ENCODE data around the gene ERO1B.

The ERO1B gene

GRCh38 chr1:236287757-236288619 is 6.2 kb upstream of the ERO1B start:
- CTCF ChIA-PET: interaction anchor here (2.0 kb wide), 1 partner anchor 163 kb away, joined by 5 read pairs; no protein-coding TSS in a partner anchor
- Histone ChIP-seq H3K27ac (ENCODE audit: insufficient read depth in 1 of 2, low read depth in 1 of 2, low read length in 2 of 2, poor library complexity in 1 of 2, severe bottlenecking in 2 of 2) (no peak overlapping the region), H3K36me3 (ENCODE audit: control insufficient read depth in 4 of 4, insufficient read depth in 4 of 4, low read length in 3 of 4) (no peaks in the 10 kb centered on the region), H3K4me1 (ENCODE audit: control extremely low read depth in 1 of 4, control insufficient read depth in 4 of 4, insufficient read depth in 4 of 4, low read length in 3 of 4) (peaks cover 11 to 27% (median 17%) of the 10 kb centered on the region in 4 experiments), H3K9me3 (ENCODE audit: control extremely low read depth in 1 of 5, control insufficient read depth in 4 of 5, insufficient read depth in 2 of 5, low read depth in 1 of 5, low read length in 4 of 5) (no peaks in the 10 kb centered on the region), H3K4me3 (ENCODE audit: control insufficient read depth in 1 of 7, extremely low read depth in 1 of 7, insufficient read depth in 4 of 7, low read depth in 2 of 7, low read length in 6 of 7) (no peak overlapping the region), H3K27me3 (replicated peaks in 2 of 5; ENCODE audit: control insufficient read depth in 4 of 5, insufficient read depth in 5 of 5, low read length in 4 of 5) (no peaks in the 10 kb centered on the region)
- 93% methylated on average over 21 of the region's 22 CpGs for WGBS (ENCODE audit: insufficient coverage)
- peak; percentile 6 to 23 (median 15) for DNase-seq
- POLR2A ChIA-PET: no interaction called here

- POLR2A ChIA-PET: no interaction called here
- Histone ChIP-seq H3K27me3 (replicated peaks in 2 of 5; ENCODE audit: control insufficient read depth in 4 of 5, insufficient read depth in 5 of 5, low read length in 4 of 5) (no peaks in the 10 kb centered on the region), H3K9me3 (ENCODE audit: control extremely low read depth in 1 of 5, control insufficient read depth in 4 of 5, insufficient read depth in 2 of 5, low read depth in 1 of 5, low read length in 4 of 5) (no peaks in the 10 kb centered on the region), H3K4me1 (ENCODE audit: control extremely low read depth in 1 of 4, control insufficient read depth in 4 of 4, insufficient read depth in 4 of 4, low read length in 3 of 4) (peaks cover 11 to 32% (median 21%) of the 10 kb centered on the region in 4 experiments), H3K27ac (ENCODE audit: insufficient read depth in 1 of 2, low read depth in 1 of 2, low read length in 2 of 2, poor library complexity in 1 of 2, severe bottlenecking in 2 of 2) (no peak overlapping the region), H3K4me3 (ENCODE audit: control insufficient read depth in 1 of 7, extremely low read depth in 1 of 7, insufficient read depth in 4 of 7, low read depth in 2 of 7, low read length in 6 of 7) (no peak overlapping the region), H3K36me3 (ENCODE audit: control insufficient read depth in 4 of 4, insufficient read depth in 4 of 4, low read length in 3 of 4) (no peaks in the 10 kb centered on the region)
- DNase-seq: no peak
- WGBS (ENCODE audit: insufficient coverage): 98% methylated on average over 12 of the region's 12 CpGs
- CTCF ChIA-PET: no interaction called here
Observed at GRCh38 chr1:236287356-236287755, 5.6 kb upstream of the ERO1B start.

- Histone ChIP-seq H3K27me3 (replicated peaks in 2 of 5; ENCODE audit: control insufficient read depth in 4 of 5, insufficient read depth in 5 of 5, low read length in 4 of 5) (no peaks in the 10 kb centered on the region), H3K27ac (ENCODE audit: insufficient read depth in 1 of 2, low read depth in 1 of 2, low read length in 2 of 2, poor library complexity in 1 of 2, severe bottlenecking in 2 of 2) (peak overlapping the region in 1 of 2 experiments; percentile 65), H3K36me3 (ENCODE audit: control insufficient read depth in 4 of 4, insufficient read depth in 4 of 4, low read length in 3 of 4) (no peaks in the 10 kb centered on the region), H3K4me3 (ENCODE audit: control insufficient read depth in 1 of 7, extremely low read depth in 1 of 7, insufficient read depth in 4 of 7, low read depth in 2 of 7, low read length in 6 of 7) (peak overlapping the region in 5 of 7 experiments; percentile 12 to 48 (median 13)), H3K4me1 (ENCODE audit: control extremely low read depth in 1 of 4, control insufficient read depth in 4 of 4, insufficient read depth in 4 of 4, low read length in 3 of 4) (peaks cover 11 to 46% (median 32%) of the 10 kb centered on the region in 4 experiments), H3K9me3 (ENCODE audit: control extremely low read depth in 1 of 5, control insufficient read depth in 4 of 5, insufficient read depth in 2 of 5, low read depth in 1 of 5, low read length in 4 of 5) (no peaks in the 10 kb centered on the region)
- DNase-seq: peak; percentile 44 to 87 (median 81)
- WGBS (ENCODE audit: insufficient coverage): no CpG with 5 or more reads among the region's 2 CpGs
- CTCF ChIA-PET: interaction anchor here (1.2 kb wide), 1 partner anchor 110 kb away, joined by 4 read pairs; no protein-coding TSS in a partner anchor
- POLR2A ChIA-PET: interaction anchor here (0.6 to 1.1 kb wide), 2 partner anchors 19 to 132 kb away, joined by 4 to 6 read pairs; no protein-coding TSS in a partner anchor
Observed at GRCh38 chr1:236284291-236284721, 2.5 kb upstream of the ERO1B start.

GRCh38 chr1:236282719-236283118 is 961 bp upstream of the ERO1B start:
- DNase-seq: no peak
- CTCF ChIA-PET: interaction anchor here (1.1 to 1.2 kb wide), 2 partner anchors 13 to 203 kb away, joined by 3 read pairs; no protein-coding TSS in a partner anchor
- Histone ChIP-seq H3K36me3 (ENCODE audit: control insufficient read depth in 4 of 4, insufficient read depth in 4 of 4, low read length in 3 of 4) (no peaks in the 10 kb centered on the region), H3K4me1 (ENCODE audit: control extremely low read depth in 1 of 4, control insufficient read depth in 4 of 4, insufficient read depth in 4 of 4, low read length in 3 of 4) (peaks cover 11 to 46% (median 32%) of the 10 kb centered on the region in 4 experiments), H3K4me3 (ENCODE audit: control insufficient read depth in 1 of 7, extremely low read depth in 1 of 7, insufficient read depth in 4 of 7, low read depth in 2 of 7, low read length in 6 of 7) (peak overlapping the region in 6 of 7 experiments; percentile 80 to 97 (median 90)), H3K27ac (ENCODE audit: insufficient read depth in 1 of 2, low read depth in 1 of 2, low read length in 2 of 2, poor library complexity in 1 of 2, severe bottlenecking in 2 of 2) (peak overlapping the region in 1 of 2 experiments; percentile 90), H3K27me3 (replicated peaks in 2 of 5; ENCODE audit: control insufficient read depth in 4 of 5, insufficient read depth in 5 of 5, low read length in 4 of 5) (no peaks in the 10 kb centered on the region), H3K9me3 (ENCODE audit: control extremely low read depth in 1 of 5, control insufficient read depth in 4 of 5, insufficient read depth in 2 of 5, low read depth in 1 of 5, low read length in 4 of 5) (no peaks in the 10 kb centered on the region)
- no CpG with 5 or more reads among the region's 2 CpGs for whole genome bisulfite sequencing (ENCODE audit: insufficient coverage)
- POLR2A ChIA-PET: interaction anchor here (1.8 kb wide), 2 partner anchors 17 to 45 kb away, joined by 4 to 5 read pairs; no protein-coding TSS in a partner anchor

GRCh38 chr1:236282425-236282716 is 613 bp upstream of the ERO1B start:
- peak overlapping the region; percentile 80 to 97 (median 94) for H3K4me3 ChIP-seq (ENCODE audit: control insufficient read depth in 1 of 7, extremely low read depth in 1 of 7, insufficient read depth in 4 of 7, low read depth in 2 of 7, low read length in 6 of 7)
- no peak for DNase-seq
- 25% methylated on average over 4 of the region's 7 CpGs for WGBS (ENCODE audit: insufficient coverage)
- H3K27ac ChIP-seq (ENCODE audit: insufficient read depth in 1 of 2, low read depth in 1 of 2, low read length in 2 of 2, poor library complexity in 1 of 2, severe bottlenecking in 2 of 2): peak overlapping the region; percentile 82 to 90
- ChIA-PET POLR2A (interaction anchor here (1.0 to 1.8 kb wide), 3 partner anchors 16 to 112 kb away, joined by 3 to 5 read pairs (median 4); partner anchors contain the start of gene EDARADD), CTCF (interaction anchor here (1.1 to 1.2 kb wide), 3 partner anchors 13 to 204 kb away, joined by 3 read pairs; no protein-coding TSS in a partner anchor)
- H3K36me3 ChIP-seq (ENCODE audit: control insufficient read depth in 4 of 4, insufficient read depth in 4 of 4, low read length in 3 of 4): no peaks in the 10 kb centered on the region
- peaks cover 11 to 46% (median 32%) of the 10 kb centered on the region in 4 experiments for H3K4me1 ChIP-seq (ENCODE audit: control extremely low read depth in 1 of 4, control insufficient read depth in 4 of 4, insufficient read depth in 4 of 4, low read length in 3 of 4)
- no peaks in the 10 kb centered on the region for H3K9me3 ChIP-seq (ENCODE audit: control extremely low read depth in 1 of 5, control insufficient read depth in 4 of 5, insufficient read depth in 2 of 5, low read depth in 1 of 5, low read length in 4 of 5)
- H3K27me3 ChIP-seq (replicated peaks in 2 of 5; ENCODE audit: control insufficient read depth in 4 of 5, insufficient read depth in 5 of 5, low read length in 4 of 5): no peaks in the 10 kb centered on the region

- H3K9me3 ChIP-seq (ENCODE audit: control extremely low read depth in 1 of 5, control insufficient read depth in 4 of 5, insufficient read depth in 2 of 5, low read depth in 1 of 5, low read length in 4 of 5): peaks cover 0 to 2% (median 0%) of the 10 kb centered on the region in 5 experiments
- CTCF ChIA-PET: interaction anchor here (0.9 to 1.2 kb wide), 4 partner anchors 14 to 64 kb away, joined by 3 to 4 read pairs (median 3); no protein-coding TSS in a partner anchor
Observed at GRCh38 chr1:236281198-236281653, 532 bp downstream of the ERO1B start.

More at GRCh38 chr1:236281198-236281653, 532 bp downstream of the ERO1B start:
- POLR2A ChIA-PET: interaction anchor here (1.0 to 1.8 kb wide), 6 partner anchors 12 to 113 kb away, joined by 3 to 5 read pairs (median 4); partner anchors contain the start of gene EDARADD
- Histone ChIP-seq H3K4me3 (ENCODE audit: control insufficient read depth in 1 of 7, extremely low read depth in 1 of 7, insufficient read depth in 4 of 7, low read depth in 2 of 7, low read length in 6 of 7) (peak overlapping the region; percentile 80 to 97 (median 94)), H3K27ac (ENCODE audit: insufficient read depth in 1 of 2, low read depth in 1 of 2, low read length in 2 of 2, poor library complexity in 1 of 2, severe bottlenecking in 2 of 2) (peak overlapping the region; percentile 76 to 90), H3K36me3 (ENCODE audit: control insufficient read depth in 4 of 4, insufficient read depth in 4 of 4, low read length in 3 of 4) (no peaks in the 10 kb centered on the region), H3K27me3 (replicated peaks in 2 of 5; ENCODE audit: control insufficient read depth in 4 of 5, insufficient read depth in 5 of 5, low read length in 4 of 5) (no peaks in the 10 kb centered on the region), H3K4me1 (ENCODE audit: control extremely low read depth in 1 of 4, control insufficient read depth in 4 of 4, insufficient read depth in 4 of 4, low read length in 3 of 4) (peaks cover 11 to 46% (median 32%) of the 10 kb centered on the region in 4 experiments)
- peak; percentile 61 to 88 (median 82) for DNase-seq
- WGBS (ENCODE audit: insufficient coverage): 0% methylated on average over 22 of the region's 38 CpGs

Measured in common myeloid progenitor, CD34-positive (primary cell).